ENCODE results near the gene TMEM248. TPM values are rescaled to one million over a fixed set of nuclear protein-coding genes. Genes with fewer than 3 reads are reported as not detected.
"Not testable (repeated sequence)": the region's sequence is repeated elsewhere in the genome, so short reads cannot be mapped to it uniquely, and the experiment has no call there.

TMEM248 gene
- total RNA-seq, 1 experiment from 2014 or later = 70.5 TPM

GRCh38 chr7:66912195-66912594 lies 8.8 kb upstream of the TMEM248 start:
- intact Hi-C loops (cut with micrococcal nuclease; ENCODE audit: unreplicated experiment) = no loop called here
- Mint-ChIP-seq H3K27me3 (ENCODE audit: unreplicated experiment) (no peaks in the 10 kb centered on the region), H3K4me3 (ENCODE audit: low read depth, unreplicated experiment) (no peak overlapping the region), H3K27ac (ENCODE audit: unreplicated experiment) (no peak overlapping the region), H3K4me1 (ENCODE audit: low read depth, unreplicated experiment) (no peaks in the 10 kb centered on the region), H3K36me3 (ENCODE audit: insufficient read depth, unreplicated experiment) (no peaks in the 10 kb centered on the region), H3K9me3 (ENCODE audit: low read depth, unreplicated experiment) (no peaks in the 10 kb centered on the region)
- TF ChIP-seq, protein P1, sequence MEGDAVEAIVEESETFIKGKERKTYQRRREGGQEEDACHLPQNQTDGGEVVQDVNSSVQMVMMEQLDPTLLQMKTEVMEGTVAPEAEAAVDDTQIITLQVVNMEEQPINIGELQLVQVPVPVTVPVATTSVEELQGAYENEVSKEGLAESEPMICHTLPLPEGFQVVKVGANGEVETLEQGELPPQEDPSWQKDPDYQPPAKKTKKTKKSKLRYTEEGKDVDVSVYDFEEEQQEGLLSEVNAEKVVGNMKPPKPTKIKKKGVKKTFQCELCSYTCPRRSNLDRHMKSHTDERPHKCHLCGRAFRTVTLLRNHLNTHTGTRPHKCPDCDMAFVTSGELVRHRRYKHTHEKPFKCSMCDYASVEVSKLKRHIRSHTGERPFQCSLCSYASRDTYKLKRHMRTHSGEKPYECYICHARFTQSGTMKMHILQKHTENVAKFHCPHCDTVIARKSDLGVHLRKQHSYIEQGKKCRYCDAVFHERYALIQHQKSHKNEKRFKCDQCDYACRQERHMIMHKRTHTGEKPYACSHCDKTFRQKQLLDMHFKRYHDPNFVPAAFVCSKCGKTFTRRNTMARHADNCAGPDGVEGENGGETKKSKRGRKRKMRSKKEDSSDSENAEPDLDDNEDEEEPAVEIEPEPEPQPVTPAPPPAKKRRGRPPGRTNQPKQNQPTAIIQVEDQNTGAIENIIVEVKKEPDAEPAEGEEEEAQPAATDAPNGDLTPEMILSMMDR (IDR thresholded peaks at IDR 0.05; ENCODE audit: unreplicated experiment) = no peak
- DNase-seq = no peak
- CTCF ChIA-PET = no interaction called here
- no TSS peak for BruUV-seq (replicated peaks)

DNA sequence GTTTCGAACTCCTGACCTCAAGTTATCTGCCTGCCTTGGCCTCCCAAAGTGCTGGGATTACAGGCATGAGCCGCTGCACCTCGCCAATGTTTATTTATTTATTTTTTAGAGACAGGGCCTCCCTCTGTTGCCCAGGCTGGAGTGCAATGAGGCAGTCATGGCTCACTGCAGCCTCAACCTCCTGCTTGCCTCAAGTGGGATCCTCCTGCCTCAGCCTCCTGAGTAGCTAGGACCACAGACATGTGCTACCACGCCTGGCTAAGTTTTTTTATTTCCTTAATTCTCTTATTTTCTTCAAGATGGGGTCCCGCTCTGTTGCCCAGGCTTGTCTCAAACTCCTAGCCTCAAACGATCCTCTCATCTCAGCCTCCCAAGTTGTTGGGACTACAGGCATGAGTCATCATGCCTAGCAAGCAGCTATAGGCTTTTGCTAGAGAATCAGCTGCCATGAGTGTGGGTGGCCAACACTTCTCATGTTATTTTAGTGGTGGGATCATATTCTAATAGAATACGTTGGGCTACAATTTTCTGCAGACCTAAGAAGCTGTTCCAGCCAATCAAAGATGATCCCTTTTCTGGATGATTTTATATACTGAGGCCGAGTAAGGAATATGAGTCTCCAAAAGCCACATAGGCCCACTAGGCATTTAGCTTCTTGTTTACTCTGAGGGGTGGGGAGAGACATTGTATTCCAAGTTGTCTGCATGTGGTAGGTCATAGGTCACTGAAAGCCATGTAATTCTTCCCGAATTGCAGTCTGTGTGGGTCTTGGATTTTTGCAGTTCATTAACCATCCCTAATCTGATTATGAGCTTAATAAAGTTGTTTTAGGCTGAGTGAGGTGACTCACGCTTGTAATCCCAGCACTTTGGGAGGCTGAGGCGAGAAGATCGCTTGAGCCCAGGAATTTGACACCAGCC lies 7.6 kb upstream of the TMEM248 start:
- Mint-ChIP-seq H3K27me3 (ENCODE audit: unreplicated experiment) (no peaks in the 10 kb centered on the region), H3K27ac (ENCODE audit: unreplicated experiment) (no peak overlapping the region), H3K9me3 (ENCODE audit: low read depth, unreplicated experiment) (no peaks in the 10 kb centered on the region), H3K4me1 (ENCODE audit: low read depth, unreplicated experiment) (no peaks in the 10 kb centered on the region), H3K36me3 (ENCODE audit: insufficient read depth, unreplicated experiment) (no peaks in the 10 kb centered on the region), H3K4me3 (ENCODE audit: low read depth, unreplicated experiment) (no peak overlapping the region)
- CTCF ChIA-PET = no interaction called here
- TF ChIP-seq, protein P1 (IDR thresholded peaks at IDR 0.05; ENCODE audit: unreplicated experiment) = no peak
- BruUV-seq (replicated peaks) = no TSS peak
- intact Hi-C loops (cut with micrococcal nuclease; ENCODE audit: unreplicated experiment) = no loop called here
- DNase-seq = no peak

- H3K27me3 Mint-ChIP-seq (ENCODE audit: unreplicated experiment); H3K9me3 Mint-ChIP-seq (ENCODE audit: low read depth, unreplicated experiment); intact Hi-C loops (cut with micrococcal nuclease; ENCODE audit: unreplicated experiment); BruUV-seq (replicated peaks); DNase-seq; H3K4me3 Mint-ChIP-seq (ENCODE audit: low read depth, unreplicated experiment); CTCF ChIA-PET; H3K4me1 Mint-ChIP-seq (ENCODE audit: low read depth, unreplicated experiment); H3K27ac Mint-ChIP-seq (ENCODE audit: unreplicated experiment): not testable (repeated sequence)
- peaks cover 18% of the 10 kb centered on the region for H3K36me3 Mint-ChIP-seq (ENCODE audit: insufficient read depth, unreplicated experiment)
Observed at GRCh38 chr7:66917904-66918303, 3.1 kb upstream of the TMEM248 start.

DNA sequence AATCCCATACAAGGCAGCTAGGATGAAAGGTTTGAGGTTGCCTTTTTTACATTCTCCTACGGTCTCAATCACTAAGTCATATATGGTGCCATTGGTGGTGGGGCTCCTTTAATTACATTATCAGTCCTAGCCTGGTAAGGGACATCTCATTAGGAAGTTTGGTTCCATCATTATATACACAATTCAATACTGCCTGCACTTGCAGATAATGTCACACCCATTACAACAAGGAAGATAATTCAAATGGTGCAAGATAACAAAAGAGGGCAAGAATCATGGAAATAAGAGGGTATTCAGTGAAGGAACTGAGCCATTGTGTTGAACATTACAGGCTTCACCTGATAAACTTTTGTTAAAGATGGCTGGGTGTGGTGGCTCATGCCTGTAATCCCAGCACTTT lies 1.7 kb upstream of the TMEM248 start:
- H3K27me3 Mint-ChIP-seq (ENCODE audit: unreplicated experiment) = no peaks in the 10 kb centered on the region
- H3K9me3 Mint-ChIP-seq (ENCODE audit: low read depth, unreplicated experiment) = no peaks in the 10 kb centered on the region
- H3K36me3 Mint-ChIP-seq (ENCODE audit: insufficient read depth, unreplicated experiment) = peaks cover 18% of the 10 kb centered on the region
- TF ChIP-seq, protein P1 (IDR thresholded peaks at IDR 0.05; ENCODE audit: unreplicated experiment) = no peak
- no TSS peak for BruUV-seq (replicated peaks)
- CTCF ChIA-PET = no interaction called here
- H3K4me3 Mint-ChIP-seq (ENCODE audit: low read depth, unreplicated experiment) = no peak overlapping the region
- peaks cover 7% of the 10 kb centered on the region for H3K4me1 Mint-ChIP-seq (ENCODE audit: low read depth, unreplicated experiment)
- H3K27ac Mint-ChIP-seq (ENCODE audit: unreplicated experiment) = no peak overlapping the region
- intact Hi-C loops (cut with micrococcal nuclease; ENCODE audit: unreplicated experiment) = no loop called here
- no peak for DNase-seq

GRCh38 chr7:66919704-66920103 lies 1.3 kb upstream of the TMEM248 start:
- no peak for DNase-seq
- no TSS peak for BruUV-seq (replicated peaks)
- Mint-ChIP-seq H3K27ac (ENCODE audit: unreplicated experiment) (no peak overlapping the region), H3K4me1 (ENCODE audit: low read depth, unreplicated experiment) (peaks cover 7% of the 10 kb centered on the region), H3K27me3 (ENCODE audit: unreplicated experiment) (no peaks in the 10 kb centered on the region), H3K4me3 (ENCODE audit: low read depth, unreplicated experiment) (no peak overlapping the region), H3K9me3 (ENCODE audit: low read depth, unreplicated experiment) (no peaks in the 10 kb centered on the region), H3K36me3 (ENCODE audit: insufficient read depth, unreplicated experiment) (peaks cover 18% of the 10 kb centered on the region)
- CTCF ChIA-PET = no interaction called here
- intact Hi-C loops (cut with micrococcal nuclease; ENCODE audit: unreplicated experiment) = no loop called here
- TF ChIP-seq, protein P1 (IDR thresholded peaks at IDR 0.05; ENCODE audit: unreplicated experiment) = no peak
